NCI-H1105 treated with DMSO at 0.1 percent for 48 hours (cell line): ENCODE results near the gene GPR180.
A peak's percentile ranks its signal among the peaks of the same experiment; 100 is the strongest.

Experiments
- DNase-seq: peaks from one replicate; lab custom pipeline; 2025; lab: John Stamatoyannopoulos, UW

The GPR180 gene

DNA sequence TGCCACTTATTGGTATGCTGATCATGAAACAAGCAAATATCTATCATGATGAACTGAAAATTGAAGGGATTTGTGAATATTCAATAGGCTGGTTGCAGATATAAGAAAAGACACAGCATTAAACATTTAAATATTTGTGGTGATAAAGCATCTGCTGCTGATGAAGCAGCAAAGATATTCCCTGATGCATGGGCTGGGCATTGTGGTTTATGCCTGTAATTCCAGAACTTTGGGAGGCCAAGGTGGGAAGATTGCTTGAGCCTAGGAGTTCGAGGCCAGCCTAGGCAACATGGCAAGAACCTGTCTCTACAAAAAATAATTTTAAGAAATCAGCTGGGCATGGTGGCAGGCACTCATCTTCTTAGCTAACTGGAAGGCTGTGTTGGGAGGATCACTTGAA lies 54.5 kb downstream of the GPR180 start:
- DNase-seq, result no peak

DNA sequence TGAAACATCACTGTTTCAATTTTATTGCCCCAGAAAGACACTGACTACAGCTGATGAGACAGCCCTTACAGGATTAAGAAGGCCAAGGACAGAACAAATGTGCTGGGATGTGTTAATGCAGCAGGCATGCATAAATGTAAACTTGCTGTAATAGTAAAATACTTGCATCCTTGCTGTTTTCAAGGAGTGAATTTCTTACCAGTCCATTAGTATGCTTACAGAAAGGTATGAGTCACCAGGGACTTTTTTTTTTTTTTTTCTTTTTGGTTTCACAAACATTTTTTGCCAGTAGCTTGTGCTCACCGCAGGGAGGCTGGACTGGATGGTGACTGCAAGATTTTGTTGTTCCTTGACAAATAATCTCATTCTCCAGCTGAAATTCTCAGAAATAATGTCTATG lies 55.1 kb downstream of the GPR180 start:
- no peak for DNase-seq

DNA sequence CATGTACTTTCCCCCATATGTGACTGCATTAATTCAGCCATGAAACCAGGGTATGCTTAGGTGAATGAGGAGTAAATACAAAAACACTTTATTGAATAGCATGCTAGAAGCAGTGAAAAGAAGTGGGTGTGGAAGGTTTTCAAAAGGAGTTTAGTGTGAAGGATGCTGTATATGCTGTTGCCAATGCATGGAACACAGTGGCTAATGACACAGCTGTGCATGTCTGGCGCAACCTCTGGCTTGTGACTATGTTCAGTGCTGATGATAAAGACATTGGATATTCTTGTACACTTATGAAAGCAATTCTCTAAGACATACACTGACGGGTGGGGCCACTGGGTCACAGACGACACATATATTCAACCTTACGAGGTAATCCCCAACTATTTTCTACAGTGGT lies 55.5 kb downstream of the GPR180 start:
- DNase-seq, result no peak

DNA sequence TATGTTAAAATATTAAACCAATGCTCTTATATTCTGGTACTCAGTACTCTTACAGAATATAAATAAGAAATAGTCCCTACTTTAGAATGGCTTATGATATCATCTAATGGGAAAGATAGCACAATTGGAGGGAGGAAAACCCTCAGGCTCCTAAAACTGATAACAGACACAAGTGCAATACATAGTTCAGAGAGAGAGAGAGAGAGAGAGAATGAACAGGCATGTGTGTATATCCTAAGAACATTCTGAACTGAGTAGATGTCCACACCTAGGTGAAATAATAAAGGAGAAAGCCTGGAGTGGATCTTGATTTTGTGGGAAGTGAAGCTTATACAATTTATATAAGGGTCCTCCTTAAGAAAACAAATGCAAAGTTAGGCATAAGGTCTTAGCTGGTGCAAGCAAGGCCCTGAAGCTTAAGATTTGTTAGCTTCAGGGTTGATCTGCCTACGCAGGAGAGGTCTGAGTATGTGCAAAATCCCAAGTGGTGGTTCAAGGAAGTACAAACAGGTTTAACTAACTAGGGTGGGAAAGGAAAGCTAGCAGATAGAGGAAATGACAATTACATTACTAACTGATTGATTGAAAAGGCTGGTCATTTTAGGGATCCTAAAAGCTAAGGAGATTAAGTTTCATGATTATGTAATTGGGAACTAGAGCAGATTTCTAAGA lies 57.4 kb downstream of the GPR180 start:
- DNase-seq, result no peak

DNA sequence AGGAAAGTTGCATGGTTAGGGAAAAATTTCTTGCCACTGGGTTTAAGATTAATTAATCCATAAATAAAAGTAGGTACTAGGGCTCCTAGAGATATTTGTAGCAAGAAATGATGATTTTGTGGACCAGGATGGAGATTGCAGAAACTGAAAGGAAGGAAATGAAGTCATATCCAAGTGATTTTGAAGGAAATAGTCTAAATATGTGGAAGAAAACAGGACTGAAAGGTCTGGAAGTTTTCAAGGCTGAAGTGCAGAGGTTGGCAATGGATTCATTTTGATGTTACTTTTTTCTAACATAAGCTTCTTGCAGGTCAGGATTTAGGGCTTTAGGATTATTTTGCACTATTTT lies 57.9 kb downstream of the GPR180 start:
- no peak for DNase-seq

DNA sequence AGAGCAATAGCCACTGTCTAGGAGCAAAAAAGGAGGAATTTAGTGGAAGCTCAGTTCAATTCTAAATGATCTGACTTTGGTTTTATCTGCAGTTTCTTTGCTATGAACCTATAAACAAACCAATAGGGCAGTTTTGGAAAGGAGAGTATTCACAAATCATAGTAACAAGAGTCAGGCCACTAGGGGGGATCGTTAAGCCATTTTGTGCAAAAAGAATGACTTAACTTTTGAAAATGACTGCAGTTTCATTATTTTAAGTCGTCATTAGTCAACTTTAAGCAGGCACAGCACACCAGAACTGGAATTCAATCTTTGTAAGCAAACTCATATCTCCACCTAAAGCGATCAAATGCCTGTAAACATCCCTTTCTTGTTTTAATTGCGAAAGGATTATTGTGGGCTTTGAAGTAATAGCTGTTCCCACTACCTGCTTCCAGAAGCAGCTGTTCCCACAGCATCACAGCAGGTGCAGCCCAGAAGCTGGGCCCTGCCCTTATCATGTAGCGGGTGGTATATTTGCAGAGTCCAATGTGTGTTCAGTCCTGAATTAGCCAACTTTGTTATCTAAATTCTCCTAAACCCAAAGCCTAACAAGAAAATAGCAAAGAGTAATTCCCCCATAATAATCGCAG lies 59.2 kb downstream of the GPR180 start:
- DNase-seq, result peak; percentile 51

DNA sequence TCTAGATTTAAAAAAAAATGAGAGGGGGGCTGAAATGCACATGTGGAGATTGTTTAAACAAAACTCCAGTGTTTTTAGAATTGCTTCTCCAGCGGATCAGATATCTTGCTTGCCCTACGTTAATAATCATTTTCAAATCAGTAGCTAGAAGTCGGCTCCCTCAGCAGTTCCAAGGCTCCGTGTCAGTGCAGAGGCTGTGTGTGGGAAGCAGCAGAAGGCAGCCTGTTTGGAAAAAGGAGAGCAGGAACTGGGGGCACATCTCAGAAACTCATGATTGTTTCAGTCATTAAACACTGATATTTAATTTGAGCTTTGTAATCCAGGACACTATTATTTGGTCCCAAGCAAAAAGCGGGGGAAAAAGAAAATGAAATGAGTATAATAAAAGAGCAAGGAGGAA lies 59.7 kb downstream of the GPR180 start:
- DNase-seq, result no peak

DNA sequence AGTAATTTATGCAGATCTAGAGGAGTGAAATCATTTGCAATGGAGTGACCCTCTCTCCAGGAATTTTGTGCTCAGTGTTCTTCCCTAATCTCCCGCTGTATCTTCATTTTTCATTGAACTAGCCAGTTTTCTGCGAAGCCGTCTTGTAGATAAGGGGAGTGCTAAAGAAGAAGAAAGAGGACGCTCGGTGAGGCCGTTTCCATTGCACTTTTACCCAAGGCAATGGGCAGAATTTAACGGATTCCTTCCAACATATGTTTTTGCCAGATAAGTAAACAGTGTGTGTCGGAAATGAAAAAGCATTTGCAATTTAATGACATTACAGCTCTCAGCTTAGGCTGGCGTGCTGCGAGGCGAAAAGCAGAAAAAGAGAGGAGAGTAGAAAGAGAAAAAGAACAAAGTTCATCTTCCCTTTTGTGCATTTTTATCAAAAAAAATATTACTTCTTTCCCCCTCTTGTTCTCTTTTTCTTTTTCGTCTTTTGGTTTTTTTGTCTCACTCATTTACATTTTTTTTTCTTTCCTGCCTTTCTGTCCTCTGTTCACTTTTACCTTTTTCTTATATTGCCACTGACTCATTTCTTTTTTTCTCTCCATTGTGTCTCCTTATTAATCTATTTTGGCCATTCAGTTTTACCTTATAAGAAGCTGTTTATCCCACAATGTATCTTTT lies 60.8 kb downstream of the GPR180 start:
- DNase-seq, result no peak

DNA sequence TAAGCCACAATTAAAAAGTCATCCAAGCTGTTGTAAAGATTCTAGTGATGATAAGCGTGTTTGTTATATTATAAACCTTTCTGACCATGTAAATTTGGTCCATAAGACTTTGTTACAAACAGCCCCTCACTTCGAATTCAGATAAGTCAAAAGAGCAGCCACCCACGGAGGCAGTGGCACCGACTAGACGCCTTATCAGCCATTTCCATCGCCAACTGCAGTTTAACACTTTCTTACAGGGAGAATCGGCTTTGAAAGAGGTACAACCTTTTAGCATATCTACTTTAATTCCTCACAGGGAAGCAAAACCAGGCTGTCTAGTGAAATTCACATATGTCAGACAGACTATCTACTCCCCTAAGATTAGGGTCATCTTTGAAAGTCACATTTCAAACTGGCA lies 63.2 kb downstream of the GPR180 start:
- no peak for DNase-seq

DNA sequence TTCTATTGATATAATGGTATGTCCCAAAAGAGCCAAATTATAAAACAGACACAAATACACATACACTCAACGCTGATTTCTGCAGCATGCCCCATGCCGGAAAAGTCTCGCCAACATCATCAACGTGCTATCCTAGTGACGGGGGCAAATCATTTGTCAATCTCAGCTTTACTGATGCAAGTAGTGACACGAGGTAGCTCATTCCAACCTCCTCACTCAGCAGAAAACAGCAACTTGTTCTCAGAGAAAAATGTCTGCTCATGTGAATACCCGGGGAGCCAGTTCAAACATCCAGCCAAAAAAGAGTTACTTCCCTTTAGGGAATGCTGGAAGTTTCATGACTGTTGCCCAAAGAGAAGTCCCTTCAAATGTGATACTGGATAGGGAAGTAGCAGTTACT lies 64.4 kb downstream of the GPR180 start:
- no peak for DNase-seq

DNA sequence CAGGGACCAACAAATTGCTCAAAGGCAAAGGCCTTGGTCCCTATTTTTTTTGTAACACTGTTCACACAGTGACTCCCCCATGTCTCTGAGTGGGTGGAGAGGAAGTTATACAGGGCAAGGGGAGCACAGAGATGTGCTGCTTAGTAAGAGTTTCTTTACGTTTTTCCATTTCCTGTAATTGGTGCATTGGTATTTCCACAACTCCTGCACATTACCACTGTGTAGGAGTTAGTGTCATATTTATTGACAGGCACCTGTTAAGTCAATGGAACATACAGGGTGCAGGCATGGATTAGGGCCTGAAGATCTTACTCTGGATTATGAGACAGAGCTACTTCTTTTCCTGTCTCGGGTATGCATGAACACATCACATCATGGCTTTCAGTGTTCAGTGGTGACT lies 65.5 kb downstream of the GPR180 start:
- no peak for DNase-seq

DNA sequence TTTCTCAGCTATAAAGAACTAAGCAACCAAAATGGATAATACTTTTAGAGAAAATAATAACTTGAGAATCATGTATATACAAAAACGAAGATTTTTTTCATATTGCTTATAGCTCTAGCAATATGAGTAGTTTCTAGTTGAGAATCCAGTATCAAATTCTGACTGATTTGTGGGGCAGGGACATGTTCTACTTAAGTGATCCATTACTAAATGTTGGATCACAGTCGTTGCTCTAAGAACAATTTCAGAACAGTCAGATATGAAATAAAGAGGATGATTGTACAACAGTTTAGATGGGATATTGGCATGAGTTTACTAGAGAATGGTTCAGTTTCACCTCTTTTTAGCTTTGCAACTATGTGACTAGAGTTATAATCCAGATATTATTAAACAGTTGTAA lies 70.7 kb downstream of the GPR180 start:
- DNase-seq, result no peak

DNA sequence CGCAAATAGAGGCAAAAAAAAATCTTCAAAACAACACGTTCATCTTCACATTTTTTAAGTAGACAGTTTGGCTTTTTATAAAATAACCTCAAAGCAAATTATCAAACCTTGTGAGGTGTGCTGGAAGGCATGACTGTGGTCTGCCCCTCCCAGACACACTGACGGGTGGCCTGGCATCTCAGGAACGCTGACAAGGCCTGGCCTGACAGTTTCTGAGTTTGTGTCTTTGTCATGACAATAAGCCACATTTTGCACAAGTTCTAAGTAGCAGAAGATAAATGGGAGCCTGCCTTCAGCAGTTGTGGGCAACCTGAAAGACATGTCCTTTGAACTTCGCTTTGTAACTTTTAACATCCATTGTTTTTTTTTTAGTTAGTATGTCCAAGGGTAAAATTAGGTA lies 72.2 kb downstream of the GPR180 start:
- DNase-seq, result no peak

DNA sequence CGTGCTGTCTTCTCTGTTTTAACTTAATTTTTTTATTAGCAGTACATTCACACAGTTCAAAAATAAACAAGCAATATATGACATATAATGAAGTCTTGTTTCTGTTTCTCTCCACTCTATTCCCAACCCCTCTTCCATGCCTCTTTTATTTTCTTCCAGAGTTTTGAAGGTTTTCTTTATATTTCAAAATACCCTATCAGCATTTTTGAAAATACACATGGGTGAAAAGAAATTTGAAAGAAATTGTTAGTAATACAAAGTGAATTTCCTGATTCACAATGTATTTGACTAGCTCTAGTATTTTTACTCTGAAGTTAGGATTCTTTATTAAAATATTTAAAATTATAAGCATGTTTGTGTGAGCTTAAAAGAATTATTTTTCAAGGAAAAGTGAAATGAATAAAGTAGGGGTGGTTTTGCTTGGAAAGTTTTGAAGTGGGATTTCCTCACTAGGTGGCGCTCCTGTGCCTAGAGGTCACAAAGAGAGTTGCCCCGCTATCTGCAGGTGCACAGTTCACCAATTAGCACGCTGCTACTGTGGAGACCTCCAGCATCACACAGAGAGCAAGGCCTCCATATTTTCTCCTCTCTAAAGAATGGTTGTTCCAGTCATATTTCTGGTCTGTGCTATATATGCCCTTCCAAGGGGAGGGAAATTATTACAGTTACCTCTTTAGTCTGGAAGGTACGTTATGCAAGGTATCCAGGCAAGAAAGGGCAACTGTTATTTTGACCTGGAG lies 73.1 kb downstream of the GPR180 start:
- peak; percentile 48 for DNase-seq

DNA sequence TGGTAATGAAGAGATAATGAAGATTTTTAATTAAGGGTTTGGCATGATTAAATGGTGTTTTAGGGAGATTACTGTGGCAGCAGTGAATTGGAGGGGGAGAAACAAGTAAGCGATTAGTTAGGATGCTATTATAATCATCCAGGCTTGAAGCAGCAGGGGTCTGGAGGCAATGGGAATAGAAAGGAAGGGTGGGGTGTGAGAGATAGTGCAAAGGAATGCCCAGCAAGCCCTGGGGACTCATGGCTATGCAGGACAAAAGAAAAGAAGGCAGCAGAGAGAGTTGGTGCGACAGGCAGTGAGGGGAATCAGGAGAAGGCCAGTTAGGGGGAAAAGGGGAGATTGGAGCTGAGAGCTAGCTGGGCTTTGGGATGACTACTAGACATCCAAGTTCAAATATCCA lies 76.1 kb downstream of the GPR180 start:
- DNase-seq, result no peak

DNA sequence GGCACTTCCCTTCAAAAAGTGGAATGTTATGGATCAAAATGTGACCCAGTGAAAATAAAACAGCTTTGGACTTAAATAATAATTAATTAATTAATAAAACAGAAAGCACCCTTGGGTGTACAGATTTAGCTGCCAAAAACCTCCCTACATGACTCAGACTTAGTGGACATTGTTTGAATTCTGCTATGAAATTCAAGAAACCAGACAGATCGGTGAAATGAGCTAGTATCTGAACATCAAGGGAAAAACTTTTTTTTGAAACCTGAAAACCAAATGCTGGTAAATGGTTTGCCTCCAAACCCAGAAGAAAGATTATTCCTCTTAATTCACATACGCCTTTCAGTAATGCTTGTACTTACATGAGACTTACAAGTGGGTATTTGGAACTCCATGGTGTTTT lies 77.2 kb downstream of the GPR180 start:
- DNase-seq, result no peak

DNA sequence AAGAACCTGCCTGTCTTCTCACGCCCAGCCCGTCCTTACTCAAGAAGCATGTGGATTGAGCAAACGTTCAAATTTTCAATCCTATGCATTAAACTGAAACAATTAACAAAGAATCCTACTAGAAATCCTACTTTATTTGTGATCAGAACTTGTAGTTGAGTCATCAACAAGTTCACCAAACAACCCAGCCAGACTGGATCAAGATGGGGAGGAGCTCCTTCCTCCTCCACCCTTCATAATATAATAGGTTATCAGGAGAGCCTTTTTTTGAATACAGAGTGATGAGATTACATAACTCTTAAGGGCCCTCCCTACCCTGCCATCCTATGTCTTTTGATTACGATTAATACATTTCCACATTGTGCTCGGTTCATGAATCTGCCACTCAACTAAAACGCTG lies 78.0 kb downstream of the GPR180 start:
- no peak for DNase-seq

DNA sequence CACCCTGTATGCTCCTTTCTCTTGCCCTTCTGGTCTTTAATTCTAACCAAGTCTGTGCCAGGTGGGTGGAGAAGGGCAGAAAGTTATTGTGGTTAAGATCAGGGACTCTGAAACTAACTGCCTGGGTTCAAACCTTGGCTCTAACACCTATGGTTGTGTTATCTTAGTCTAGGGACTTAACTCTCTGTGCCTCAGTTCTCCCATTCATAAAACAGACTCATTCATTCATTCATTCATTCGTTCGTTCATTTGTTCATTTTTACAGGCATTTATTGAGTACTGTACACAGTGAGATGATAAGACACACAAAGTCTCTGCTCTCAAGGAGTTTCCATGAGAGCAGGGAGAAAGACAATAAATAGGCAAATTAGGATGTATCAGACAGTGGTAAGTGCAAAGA lies 80.6 kb downstream of the GPR180 start:
- no peak for DNase-seq

DNA sequence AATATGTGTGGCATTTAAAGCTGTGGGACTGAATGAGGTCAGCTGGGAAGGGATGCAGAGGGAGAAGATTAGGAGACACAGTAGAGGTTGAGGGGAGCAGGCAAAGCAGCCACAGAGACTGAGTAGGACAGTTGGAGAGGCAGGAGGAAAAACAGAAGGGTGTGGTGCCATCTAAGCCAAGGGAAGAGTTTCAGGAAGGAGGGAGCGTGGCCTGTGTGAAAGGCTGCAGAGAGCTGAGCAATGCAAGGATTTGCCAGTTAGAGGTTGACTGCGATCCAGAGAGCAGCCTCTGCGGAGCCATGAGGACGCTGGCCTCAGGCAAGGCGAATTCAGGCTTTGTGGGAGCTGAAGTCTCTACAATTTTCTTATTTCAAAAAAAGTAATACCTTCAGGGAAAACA lies 81.8 kb downstream of the GPR180 start:
- no peak for DNase-seq
